H1 (cell line): ENCODE measurements around the gene COIL.
"Not testable (repeated sequence)": the region's sequence is repeated elsewhere in the genome, so short reads cannot be mapped to it uniquely, and the experiment has no call there.

Experiments
- BRCA1 ChIP-seq: IDR thresholded peaks from 2 replicates; pipeline ENCODE4 v1.6.1; 2012; ENCODE audit warnings: low read depth, low read length, improper control_type of control experiment
- CBX8 ChIP-seq: fragments of 300-800, 300-1000 bp; sonication (generic); IDR thresholded peaks from 2 replicates; pipeline ENCODE4 v1.7.1; 2016; ENCODE audit warnings: low read depth, low read length, borderline replicate concordance
- CHD2 ChIP-seq: IDR thresholded peaks from 2 replicates; pipeline ENCODE4 v1.6.1; 2012; ENCODE audit warnings: low read length, improper control_type of control experiment
- EZH2 ChIP-seq: fragments of 200-600 bp; sonication (generic); IDR thresholded peaks from 2 replicates; pipeline ENCODE4 v1.7.1; 2012; ENCODE audit warnings: low read depth, mild to moderate bottlenecking, moderate library complexity, low read length, inconsistent platforms; ENCODE audit not compliant: severe bottlenecking
- GTF2F1 ChIP-seq: IDR thresholded peaks from 2 replicates; pipeline ENCODE4 v1.6.1; 2012; ENCODE audit warnings: low read depth, low read length, improper control_type of control experiment, borderline replicate concordance
- MAFK ChIP-seq: IDR thresholded peaks from 2 replicates; pipeline ENCODE4 v1.6.1; 2012; ENCODE audit warnings: low read depth, mild to moderate bottlenecking, improper control_type of control experiment, low read length
- POLR2A ChIP-seq, 2 experiments: IDR thresholded peaks; 1 replicate in 1 of 2; 2 replicates in 1 of 2; pipeline ENCODE4 v1.6.1; 2011; ENCODE audit warnings: low read depth in 2 of 2, low read length in 2 of 2, mild to moderate bottlenecking in 2 of 2; ENCODE audit errors: control extremely low read depth in 1 of 2
- RNF2 ChIP-seq: fragments of 200-900, 300-1000 bp; sonication (generic); IDR thresholded peaks from 2 replicates; pipeline ENCODE4 v1.7.1; 2016; ENCODE audit warnings: borderline replicate concordance, low read depth, mild to moderate bottlenecking, antibody characterized with exemption, low read length; ENCODE audit not compliant: poor library complexity, severe bottlenecking; ENCODE audit errors: missing control alignments
- SIRT6 ChIP-seq: IDR thresholded peaks from one replicate; pipeline ENCODE4 v1.7.1; 2012; ENCODE audit warnings: low read length, inconsistent platforms
- YY1 ChIP-seq: IDR thresholded peaks from 2 replicates; pipeline ENCODE4 v1.6.1; 2011; ENCODE audit warnings: low read depth, mild to moderate bottlenecking, low read length
- TF ChIP-seq, protein P1 (sequence below), 3 experiments: IDR thresholded peaks; 1 replicate in 2 of 3; 2 replicates in 1 of 3; pipeline versions ENCODE4 v1.5.1 to v1.6.1; 2011; ENCODE audit warnings: low read length in 3 of 3, mild to moderate bottlenecking in 3 of 3, inconsistent platforms in 2 of 3, low read depth in 1 of 3, moderate library complexity in 1 of 3; ENCODE audit not compliant: insufficient read depth in 1 of 3; ENCODE audit errors: control extremely low read depth in 1 of 3
- TF ChIP-seq, protein P2 (sequence below): IDR thresholded peaks from 2 replicates; pipeline ENCODE4 v1.6.1; 2011; ENCODE audit warnings: low read length, improper control_type of control experiment
- TF ChIP-seq, protein P3 (sequence below): IDR thresholded peaks from 2 replicates; pipeline ENCODE4 v1.6.1; 2012; ENCODE audit warnings: inconsistent platforms
- TF ChIP-seq, protein P4 (sequence below): IDR thresholded peaks from 2 replicates; pipeline ENCODE4 v1.6.1; 2012; ENCODE audit warnings: inconsistent platforms

DNA sequence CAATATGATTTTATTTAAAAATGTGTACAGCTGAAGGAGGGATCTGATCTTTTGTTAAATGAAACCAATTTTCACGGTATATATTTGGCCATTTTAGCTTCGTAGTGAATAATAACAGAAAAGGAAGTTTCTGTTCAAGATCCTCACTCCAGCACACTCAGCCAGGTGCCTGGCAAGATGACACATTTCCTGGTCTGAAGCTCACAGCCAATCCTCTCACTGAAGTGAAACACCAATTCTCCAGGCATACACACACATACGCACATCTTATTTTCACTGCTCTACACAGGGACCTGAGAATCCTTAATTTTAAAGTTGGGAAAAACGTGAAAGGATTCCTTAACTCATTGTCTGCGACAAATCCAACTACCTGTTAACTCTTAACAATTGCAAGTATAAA, 22.6 kb downstream of the COIL start:
- not testable (repeated sequence) for TF ChIP-seq EZH2; CHD2; YY1; POLR2A (IDR thresholded peaks at IDR 0.05; ENCODE audit: control extremely low read depth in 1 of 2, low read depth in 2 of 2, low read length in 2 of 2); MAFK; CBX8; BRCA1; GTF2F1; SIRT6; RNF2
- TF ChIP-seq, protein P1, sequence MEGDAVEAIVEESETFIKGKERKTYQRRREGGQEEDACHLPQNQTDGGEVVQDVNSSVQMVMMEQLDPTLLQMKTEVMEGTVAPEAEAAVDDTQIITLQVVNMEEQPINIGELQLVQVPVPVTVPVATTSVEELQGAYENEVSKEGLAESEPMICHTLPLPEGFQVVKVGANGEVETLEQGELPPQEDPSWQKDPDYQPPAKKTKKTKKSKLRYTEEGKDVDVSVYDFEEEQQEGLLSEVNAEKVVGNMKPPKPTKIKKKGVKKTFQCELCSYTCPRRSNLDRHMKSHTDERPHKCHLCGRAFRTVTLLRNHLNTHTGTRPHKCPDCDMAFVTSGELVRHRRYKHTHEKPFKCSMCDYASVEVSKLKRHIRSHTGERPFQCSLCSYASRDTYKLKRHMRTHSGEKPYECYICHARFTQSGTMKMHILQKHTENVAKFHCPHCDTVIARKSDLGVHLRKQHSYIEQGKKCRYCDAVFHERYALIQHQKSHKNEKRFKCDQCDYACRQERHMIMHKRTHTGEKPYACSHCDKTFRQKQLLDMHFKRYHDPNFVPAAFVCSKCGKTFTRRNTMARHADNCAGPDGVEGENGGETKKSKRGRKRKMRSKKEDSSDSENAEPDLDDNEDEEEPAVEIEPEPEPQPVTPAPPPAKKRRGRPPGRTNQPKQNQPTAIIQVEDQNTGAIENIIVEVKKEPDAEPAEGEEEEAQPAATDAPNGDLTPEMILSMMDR (IDR thresholded peaks at IDR 0.05; ENCODE audit: control extremely low read depth in 1 of 3, insufficient read depth in 1 of 3, low read depth in 1 of 3, low read length in 3 of 3), result not testable (repeated sequence)
- TF ChIP-seq, protein P2, sequence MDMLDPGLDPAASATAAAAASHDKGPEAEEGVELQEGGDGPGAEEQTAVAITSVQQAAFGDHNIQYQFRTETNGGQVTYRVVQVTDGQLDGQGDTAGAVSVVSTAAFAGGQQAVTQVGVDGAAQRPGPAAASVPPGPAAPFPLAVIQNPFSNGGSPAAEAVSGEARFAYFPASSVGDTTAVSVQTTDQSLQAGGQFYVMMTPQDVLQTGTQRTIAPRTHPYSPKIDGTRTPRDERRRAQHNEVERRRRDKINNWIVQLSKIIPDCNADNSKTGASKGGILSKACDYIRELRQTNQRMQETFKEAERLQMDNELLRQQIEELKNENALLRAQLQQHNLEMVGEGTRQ, result not testable (repeated sequence)
- TF ChIP-seq, protein P3, sequence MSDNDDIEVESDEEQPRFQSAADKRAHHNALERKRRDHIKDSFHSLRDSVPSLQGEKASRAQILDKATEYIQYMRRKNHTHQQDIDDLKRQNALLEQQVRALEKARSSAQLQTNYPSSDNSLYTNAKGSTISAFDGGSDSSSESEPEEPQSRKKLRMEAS, result not testable (repeated sequence)
- TF ChIP-seq, protein P4, sequence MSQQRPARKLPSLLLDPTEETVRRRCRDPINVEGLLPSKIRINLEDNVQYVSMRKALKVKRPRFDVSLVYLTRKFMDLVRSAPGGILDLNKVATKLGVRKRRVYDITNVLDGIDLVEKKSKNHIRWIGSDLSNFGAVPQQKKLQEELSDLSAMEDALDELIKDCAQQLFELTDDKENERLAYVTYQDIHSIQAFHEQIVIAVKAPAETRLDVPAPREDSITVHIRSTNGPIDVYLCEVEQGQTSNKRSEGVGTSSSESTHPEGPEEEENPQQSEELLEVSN, result not testable (repeated sequence)
